Activated CD4-positive, alpha-beta T cell treated with anti-CD3 and anti-CD28 coated beads for 24 hours (primary cell): ENCODE measurements around the gene FSD1L.
"Not testable (repeated sequence)": the region's sequence is repeated elsewhere in the genome, so short reads cannot be mapped to it uniquely, and the experiment has no call there.

Experiments
- DNase-seq, 2 donors: peaks; one replicate each; pipeline ENCODE4 v3.0.0-alpha.2; 2020; ENCODE audit warnings: low read depth in 2 of 2

FSD1L gene

DNA sequence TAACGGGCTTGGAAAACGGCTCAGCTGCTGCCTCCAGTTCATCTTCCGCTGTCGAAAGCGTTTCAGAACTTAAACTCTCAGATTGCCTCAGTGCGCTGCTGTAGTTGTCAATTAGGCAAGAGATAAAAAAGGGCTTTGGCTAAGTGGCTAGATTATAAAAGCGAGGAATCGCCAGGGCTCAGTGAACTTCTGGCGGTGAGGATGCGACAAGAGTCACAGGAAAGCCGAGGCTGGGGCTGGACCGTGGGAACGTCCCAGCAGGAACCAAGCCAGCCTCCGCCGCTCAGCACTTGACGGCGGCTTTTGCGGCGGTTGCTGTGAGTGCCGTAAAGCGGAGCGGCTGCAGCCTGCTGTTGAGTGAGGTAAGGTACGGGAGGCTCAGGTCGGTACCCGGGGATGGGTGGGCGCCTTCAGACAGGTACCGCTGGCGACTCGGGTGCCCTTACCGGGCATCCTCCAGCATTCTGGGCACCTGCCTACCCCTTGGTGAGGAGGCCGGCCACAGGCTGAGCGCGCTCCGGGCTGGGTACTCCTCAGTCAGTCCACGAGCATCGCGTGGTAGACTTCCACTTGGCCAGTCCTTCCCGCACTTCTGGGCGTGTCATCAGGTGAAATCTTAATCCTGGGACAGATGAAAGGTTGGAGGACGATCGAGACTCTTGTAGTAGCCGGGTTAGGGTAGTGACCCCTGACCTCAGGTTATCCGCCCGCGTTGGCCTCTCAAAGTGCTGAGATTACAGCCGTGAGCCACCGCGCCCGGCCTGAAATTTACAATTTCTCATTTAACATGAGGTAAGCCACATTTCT is 110.2 kb downstream of the FSD1L start, which contains the start of gene FKTN:
Gene FKTN (plus strand): TSS at position 328 of the 807 bp plus-strand sequence. CDS start 16,902 bp downstream, outside the sequence.
- DNase-seq: peak; percentile 61 to 79

GRCh38 chr9:105572455-105572854 is 124.6 kb downstream of the FSD1L start:
- DNase-seq: no peak

- DNase-seq: not testable (repeated sequence)
These were observed 132.1 kb downstream of the FSD1L start for GRCh38 chr9:105579952-105580351.

DNA sequence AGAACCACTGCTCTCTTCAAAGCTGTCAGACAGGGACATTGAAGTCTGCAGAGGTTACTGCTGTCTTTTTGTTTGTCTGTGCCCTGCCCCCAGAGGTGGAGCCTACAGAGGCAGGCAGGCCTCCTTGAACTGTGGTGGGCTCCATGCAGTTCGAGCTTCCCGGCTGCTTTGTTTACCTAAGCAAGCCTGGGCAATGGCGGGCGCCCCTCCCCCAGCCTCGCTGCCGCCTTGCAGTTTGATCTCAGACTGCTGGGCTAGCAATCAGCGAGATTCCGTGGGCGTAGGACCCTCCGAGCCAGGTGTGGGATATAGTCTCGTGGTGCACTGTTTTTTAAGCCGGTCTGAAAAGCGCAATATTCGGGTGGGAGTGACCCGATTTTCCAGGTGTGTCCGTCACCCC is 133.7 kb downstream of the FSD1L start:
- not testable (repeated sequence) for DNase-seq

DNA sequence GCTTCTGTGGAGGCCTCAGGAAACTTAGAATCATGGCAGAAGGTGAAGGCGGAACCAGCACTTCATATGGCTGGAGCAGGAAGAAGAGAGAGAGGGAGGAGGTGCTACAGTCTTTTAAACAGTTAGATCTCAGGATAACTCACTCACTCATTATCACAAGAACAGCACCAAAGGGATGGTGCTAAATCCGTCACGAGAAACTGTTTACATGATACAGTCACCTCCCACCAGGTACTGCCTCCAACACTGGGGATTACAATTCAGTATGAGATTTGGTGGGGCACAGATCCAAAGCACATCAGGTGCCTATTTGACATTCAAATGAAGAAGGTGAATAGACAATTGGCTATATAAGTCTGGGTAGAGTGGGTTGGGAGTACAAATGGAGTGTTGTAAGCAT is 145.3 kb downstream of the FSD1L start:
- DNase-seq: no peak
